Amygdala (tissue), 56 donors: ENCODE data around the gene WWP2.
A peak's percentile ranks its signal among the peaks of the same experiment; 100 is the strongest.

Experiments used
- DNase-seq, 56 donors: peaks; one replicate each; lab custom pipeline; 2025; lab: John Stamatoyannopoulos, UW

The WWP2 gene

DNA sequence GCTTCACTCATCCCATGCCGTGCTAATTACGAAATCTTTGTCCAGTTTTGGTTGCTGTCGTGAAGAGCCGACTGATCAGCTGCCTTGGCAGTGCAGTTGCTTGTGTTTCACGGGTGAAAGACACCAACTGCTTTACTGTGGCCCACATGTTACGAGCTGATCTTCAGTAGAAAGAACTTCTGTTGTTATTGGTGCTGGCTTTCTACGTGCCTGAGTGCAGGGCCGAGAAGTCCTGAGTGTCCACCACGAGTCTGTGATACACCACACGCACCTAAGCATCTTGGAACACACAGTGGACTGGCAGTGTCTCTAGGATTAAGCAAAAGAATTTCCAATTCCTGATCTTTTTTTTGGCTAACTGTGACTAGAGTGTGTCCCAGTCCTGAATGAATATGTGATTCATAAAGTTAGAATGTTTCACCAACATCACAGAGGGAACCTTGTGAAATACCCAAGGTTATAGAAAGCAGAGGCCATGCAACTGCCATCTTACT is 118.6 kb downstream of the WWP2 start:
- peak in 13 of 56 donors; percentile 4 to 51 (median 21) for DNase-seq

DNA sequence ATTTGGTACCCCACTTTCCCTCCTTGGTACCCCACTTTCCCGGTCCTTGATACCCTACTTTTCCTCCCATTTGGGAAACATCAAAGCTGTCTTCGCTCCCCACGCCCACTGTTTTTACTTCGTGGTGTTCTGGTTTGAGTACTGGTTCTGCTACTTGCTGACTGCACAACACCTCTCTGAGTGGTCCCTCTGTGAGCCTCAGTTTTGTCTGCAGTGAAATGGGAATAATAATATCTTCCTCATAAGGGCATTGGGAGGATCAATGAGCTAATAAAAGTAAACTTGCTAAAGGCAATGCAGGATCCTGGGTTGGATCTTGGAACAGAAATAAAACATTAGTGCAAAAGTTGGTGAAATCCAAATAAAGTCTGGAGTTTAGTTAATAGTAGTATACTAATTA is 119.0 kb downstream of the WWP2 start:
- no peak for DNase-seq

DNA sequence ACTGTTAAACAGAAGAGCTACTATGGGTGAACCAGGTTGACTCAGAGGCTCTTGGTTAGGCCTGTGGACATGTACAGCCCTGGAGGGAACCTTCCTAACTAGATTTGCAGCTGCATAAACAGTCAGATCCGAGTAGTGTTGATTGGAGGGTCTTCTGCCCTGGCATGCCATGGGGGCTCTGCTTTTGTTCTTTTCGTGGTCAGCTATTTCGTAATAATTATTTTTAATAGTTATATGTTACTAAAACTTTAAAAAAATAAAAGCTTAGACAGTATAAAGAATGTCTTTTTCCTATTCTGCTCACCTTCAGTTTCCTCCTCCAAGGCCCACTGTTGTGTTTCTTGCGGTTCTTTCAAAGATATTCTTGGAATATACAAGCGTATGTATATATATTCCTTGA is 121.6 kb downstream of the WWP2 start:
- DNase-seq = no peak

DNA sequence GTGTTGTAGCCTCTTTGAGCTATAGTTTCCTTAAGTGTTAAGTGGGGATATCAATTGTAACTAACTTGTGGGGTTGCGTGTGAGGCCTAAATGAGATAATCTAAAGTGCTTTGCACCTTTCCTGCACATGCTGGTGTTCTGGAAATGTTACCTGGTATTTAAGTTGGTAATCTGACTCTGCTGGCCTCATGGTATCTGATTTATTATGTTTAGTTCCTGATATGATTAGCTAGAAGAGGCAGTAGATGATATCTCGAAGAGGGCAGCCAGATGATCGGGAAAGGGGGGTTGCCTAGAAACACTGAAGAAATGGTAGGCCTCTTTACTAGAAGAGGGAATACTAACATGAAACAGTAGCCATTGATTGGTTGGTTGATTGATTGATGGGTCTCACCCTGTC is 123.6 kb downstream of the WWP2 start:
- DNase-seq = no peak

DNA sequence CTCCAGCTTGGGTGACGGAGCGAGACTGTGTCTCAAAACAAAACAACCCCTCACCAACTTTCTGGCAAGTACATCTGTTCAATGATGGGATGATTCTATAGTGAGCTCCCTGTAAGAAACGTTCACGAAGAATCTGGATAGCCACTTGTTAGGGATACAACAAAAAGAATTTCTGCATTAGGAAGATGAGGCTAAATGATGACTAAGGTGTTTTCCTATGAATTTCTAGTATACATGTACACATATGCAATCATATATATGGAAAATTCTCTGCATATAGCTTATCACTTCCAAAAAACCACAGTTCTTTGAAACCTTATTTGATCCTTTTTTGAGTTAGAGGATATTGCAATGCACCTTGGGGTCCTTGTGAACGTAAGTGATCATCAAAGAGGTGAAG is 124.6 kb downstream of the WWP2 start:
- no peak for DNase-seq

DNA sequence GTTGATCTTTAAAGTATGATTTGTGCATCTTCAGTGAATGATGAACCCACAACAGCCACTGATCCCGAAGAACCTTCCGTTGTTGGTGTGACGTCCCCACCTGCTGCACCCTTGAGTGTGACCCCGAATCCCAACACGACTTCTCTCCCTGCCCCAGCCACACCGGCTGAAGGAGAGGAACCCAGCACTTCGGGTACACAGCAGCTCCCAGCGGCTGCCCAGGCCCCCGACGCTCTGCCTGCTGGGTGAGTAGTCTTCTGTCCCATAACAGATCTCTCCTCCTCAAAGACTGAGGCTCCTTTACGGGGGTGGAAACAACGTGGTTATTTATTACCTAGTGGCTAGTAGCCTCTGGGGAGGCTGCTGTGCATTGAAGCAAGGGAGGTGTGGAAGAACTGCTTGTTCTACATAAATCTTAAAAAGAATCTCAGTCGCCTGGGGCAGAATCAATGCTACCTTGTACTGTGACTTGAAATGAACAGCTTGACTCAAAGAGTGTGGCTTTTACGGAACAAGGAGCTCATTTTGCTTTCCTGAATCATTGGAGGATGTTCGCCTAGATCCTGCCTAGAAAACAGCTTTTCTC is 126.0 kb downstream of the WWP2 start:
- DNase-seq = peak in 11 of 56 donors; percentile 4 to 39 (median 9)

DNA sequence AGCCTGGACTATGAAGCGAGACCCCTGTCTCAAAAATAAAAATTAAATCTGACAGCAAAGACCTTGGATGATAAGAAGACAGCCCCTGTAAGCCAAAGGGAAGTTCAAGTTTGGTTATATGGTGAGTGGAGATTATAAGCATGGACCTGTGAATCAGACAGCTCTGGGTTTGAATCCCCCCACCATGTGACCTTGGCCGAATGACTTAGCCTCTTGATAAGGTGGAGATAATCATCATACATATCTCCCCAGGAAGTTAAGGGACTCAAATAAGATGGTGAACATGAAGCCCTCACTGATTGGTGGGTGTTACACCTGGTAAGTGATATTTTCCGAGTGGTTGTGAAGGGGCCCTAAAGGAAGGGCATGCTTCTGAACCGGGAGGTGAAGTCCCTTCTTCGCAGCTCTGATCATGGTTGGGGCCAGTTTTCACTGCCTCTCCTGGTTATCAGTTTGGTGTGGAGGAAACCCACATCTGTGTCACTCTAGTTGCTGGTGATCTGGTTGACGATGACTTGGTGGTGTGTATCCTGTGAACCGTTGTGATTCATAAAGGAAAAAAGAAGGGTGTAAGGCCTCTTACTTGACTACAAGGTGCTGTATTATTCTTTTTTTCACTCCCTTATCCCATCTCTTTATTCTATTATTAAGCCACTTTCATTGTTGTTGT is 127.3 kb downstream of the WWP2 start:
- no peak for DNase-seq

DNA sequence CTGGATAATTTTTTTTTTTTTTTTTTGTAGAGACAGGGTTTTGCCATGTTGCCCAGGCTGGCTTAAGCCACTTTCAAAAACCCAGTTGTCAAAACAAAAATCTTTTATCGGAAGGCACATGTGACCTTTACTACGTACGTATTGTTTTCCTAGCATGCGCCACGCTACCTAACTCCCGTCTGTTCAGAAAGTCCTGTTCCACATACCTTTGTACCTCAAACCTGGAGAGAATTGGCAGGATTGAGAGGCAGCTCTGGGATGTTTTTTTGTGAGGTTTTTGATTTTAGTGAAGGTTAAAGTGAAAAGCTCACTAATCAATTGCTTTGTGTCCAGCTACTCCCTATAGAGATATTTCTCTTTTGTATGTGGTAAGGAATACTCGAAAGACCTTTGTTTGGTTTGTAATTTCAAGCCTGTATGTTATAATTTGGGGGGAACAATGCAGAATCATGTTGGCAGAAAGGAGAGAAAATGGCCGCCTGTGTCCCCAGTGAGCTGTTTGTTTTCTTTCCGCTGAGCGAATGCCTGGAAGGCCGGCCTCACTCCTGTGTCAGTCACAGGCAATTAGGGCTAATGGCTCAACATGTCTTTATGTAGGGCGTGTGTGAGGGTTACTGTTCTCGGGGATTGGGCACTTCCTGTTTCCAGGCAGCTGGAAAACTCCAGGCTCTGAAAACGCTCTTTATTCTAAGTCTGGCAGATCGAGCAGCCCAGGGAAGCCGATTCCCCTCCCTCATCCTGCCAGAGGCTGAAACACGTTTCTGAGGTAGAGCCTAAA is 128.2 kb downstream of the WWP2 start:
- peak in 54 of 56 donors; percentile 38 to 96 (median 84) for DNase-seq

DNA sequence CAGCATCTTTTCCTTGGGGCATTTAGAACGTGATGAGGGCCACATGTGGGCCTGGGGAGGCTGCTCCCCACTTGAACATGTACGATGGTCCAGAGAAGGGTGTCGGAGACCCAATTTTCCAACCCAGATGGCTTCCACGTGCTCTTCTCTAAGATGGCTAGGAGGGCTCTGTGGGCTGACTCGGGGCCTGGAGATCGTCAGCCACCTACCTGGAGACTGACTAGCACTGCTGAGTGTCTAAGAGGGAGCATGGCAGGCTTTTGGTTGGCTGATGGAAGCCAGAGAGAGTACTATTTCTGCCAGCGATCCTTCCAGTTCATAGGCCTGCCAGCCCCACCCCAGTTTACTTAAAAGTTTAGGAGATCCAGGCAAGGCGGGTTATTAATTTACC is 128.8 kb downstream of the WWP2 start:
- DNase-seq = peak in 1 of 56 donors; percentile 44

DNA sequence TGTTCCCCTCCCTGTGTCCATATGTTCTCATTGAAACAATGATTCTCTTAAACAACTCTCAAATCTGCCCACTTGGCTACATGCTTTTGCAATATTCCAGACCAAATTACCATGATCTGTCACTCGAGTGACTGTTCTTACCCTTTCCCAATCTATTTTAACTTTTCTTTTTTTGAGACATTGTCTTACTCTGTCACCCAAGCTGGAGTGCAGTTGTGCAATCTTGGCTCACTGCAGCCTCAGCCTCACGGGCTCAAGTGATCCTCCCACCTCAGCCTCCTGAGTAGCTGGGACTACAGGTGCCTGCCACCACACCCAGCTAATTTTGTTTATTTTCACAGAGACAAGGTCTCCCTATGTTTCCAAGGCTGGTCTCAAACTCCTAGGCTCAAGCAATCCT is 130.2 kb downstream of the WWP2 start:
- no peak for DNase-seq

DNA sequence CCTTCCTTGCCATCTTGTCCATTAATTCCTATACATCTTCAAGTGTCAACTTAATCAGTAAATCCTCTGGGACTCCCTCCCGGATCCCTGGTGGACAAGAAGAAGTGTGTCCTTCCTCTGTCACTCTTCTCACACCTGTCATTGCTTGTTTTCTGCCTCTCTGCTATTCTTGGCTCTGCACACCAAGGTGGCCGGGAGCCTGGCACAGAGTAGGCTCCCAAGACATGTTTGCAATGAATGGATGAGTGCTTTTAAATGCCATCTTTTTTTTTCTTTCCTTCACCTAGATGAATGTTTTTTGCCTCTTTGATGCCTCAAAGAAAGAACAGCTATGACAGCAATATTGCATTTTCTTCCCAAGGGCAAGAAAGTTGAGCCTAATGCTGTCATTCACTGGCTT is 131.0 kb downstream of the WWP2 start:
- no peak for DNase-seq

DNA sequence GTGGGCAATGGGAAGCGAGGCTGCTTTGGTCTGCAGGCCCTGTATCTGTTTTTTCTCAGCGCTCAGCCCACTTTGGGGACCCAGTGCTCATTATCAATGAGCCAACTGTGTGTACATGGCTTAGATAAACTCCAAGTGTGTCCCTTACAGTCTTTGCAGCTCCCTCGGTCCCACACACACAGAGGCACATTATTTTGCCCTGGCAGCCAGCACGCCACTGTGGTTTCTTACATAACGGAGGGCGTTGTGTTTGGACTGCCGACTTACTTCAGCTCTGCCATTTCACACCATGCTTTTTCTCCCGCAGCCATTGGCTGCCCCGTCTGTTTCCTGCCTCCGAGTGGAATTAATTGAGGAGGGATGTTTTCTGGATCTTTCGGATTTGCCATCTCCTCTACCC is 132.5 kb downstream of the WWP2 start:
- DNase-seq = peak in 54 of 56 donors; percentile 14 to 90 (median 71)

DNA sequence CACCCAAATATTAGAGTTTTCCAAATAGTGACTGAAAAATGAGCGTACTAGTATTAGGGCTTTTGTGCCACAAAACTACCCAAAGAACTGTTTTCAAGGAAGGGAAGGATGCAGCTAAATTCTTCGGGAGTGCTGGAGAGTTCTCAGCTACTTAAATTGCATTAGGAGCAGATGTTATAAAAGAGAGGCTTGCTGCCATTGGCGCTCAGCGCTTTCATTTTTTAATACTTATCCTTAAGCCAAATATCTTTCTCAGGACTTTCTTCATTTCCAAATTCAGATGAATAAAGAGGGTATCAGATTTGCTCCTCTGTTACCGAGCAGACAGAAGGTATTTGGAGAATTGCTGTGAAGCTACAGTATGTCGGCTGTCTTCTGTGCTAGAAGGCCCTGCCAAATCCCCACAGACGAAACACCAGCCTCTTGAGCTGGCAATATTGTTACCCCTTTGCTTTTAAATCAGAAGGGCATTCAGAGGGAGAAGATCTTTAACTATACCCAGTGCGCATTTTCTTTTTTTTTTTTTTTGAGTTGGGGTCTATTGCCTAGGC is 141.8 kb downstream of the WWP2 start:
- no peak for DNase-seq

DNA sequence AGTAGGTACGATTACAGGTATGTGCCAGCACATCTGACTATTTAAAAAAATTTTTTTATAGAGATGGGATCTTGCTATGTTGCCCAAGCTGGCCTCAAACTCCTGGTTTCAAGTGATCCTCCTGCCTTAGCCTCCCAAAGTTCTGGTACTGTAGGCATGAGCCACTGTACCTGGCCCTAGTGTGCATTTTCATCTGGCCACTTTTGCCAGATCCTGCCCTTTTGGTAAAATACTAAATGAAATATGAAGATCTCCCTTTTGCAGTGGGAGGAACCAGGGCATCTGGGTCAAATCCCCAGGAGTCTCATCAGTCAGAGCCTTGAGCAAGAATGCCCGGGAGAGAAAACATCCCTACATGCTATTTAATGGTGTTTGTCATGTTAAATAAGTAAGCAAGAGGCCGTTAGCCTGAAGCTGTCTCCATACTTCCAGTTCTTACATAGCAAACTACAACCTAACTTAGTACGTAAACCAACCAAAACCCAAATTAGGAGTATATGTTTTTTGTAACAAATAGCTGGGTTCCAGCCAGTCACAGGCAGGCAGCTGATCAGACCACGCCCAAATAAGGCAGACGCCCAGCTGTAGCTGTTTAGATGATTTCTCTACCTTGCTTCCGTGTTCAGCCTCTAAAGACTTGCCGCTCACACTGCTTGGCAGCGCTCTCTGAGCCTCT is 142.5 kb downstream of the WWP2 start:
- DNase-seq = no peak

DNA sequence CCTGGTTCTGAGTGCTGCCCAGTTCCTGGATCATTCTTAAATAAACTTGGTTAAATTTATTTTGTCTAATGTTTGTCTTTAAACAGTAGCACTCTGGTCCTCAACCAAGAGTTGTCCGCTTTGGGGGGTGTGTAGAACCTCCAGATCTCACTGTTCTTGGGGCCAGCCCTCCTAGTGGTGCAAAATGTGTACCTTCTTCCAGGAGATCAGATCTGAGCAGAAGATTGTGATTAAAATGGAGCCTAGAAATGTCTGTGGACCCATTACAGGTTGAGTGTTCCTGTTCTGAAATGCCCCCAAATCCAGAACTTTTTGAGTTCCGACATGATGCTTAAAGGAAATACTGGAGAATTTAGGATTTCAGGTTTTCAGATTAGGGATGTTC is 143.0 kb downstream of the WWP2 start:
- no peak for DNase-seq

DNA sequence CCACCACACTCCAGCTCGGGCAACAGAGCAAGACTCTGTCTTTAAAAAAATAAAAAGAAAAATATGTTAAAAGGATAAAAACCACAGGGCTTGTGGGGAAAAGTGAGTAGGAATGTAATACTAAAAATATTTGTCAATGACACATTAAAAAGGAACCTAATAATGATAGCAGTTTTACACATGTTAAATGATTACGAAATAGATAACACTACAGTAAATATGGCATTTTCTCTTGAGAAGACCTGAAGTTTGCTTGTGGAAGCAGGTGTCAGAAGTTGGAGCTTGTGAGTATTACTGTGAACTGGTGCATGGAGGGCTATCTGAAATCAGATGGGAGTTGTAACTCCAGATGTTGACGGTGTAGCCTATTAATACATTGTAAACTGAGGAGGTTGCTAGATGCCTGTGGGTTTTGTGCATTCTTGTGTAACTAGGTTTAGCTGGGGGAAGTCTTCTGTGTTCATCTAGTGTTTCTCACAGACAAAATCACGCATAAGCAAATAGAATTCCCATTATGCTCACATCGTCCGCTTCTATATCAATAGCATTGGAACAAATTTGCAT is 144.8 kb downstream of the WWP2 start:
- DNase-seq = no peak

DNA sequence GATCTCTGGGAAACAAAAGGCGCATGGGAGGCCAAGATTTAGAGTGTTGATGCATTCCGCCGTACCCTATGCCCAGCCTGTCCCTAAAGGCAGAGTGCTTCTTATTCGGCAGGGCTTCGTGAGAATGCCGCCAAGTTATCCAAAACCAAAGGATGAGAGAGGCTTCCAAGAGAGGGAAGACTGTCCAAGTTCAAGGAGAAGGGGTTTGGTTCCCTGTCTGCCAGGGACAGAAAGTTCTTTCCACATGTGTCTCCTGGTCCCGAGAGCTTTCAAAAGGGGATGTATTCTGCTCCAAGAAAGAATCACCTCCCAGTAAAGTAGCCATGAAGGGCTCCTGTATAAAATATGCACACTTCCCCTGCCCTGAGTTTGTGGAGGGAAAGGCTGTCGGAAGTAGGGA is 146.9 kb downstream of the WWP2 start:
- no peak for DNase-seq

DNA sequence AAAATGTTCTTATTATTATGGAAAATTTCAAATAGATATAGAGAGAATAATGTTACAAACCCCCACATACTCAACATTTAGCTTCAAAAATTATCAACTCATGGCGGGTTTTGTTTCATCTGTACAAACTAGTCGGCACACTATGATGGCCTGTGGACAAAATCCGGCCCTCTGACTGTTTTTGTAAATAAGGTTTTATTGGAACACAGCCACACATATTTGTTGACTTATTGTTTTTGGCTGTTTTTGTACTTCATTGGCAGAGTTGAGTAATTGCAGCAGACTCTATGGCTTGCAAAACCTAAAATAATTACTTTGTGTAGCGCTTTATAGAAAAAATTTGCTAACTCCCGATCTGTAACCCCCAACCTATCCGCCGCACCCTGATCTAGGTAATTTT is 147.6 kb downstream of the WWP2 start:
- no peak for DNase-seq

DNA sequence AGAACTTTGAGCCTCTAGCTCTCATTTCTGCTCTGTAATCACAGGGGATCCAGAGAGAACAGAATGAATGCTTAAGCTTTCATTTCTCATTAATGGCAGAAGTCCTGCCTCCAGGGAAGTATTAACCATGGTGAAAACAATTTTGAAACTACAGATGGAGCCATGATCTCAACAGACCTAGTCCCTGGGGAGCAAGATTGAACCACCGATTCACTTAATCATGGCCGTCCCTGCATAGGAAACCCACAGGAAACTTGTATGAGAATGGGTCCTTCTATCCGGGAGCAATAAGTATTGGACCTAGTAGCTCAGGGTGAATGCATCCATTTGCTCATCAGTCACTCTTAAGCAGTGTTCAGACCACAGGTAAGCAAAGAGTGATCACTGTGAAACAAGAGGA is 148.8 kb downstream of the WWP2 start:
- no peak for DNase-seq

DNA sequence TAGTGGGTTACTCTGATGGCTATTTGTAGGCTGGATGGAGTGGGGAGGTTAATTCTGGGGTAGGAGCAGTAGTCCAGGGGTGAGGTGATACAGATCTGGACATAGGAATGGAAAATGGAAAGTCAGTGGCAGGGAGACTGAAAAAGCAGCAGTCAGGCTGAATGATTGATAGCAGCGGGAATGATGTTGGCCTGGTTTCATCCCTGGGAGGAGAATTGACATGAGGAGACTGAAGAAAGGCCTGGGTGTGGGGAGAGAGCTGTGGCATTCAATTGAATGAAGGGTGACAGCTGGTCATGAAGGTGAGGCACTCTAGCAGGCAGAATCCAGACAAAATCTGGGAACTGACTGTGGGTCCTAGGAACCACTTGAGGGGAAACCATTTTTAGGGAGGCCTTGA is 154.3 kb downstream of the WWP2 start:
- DNase-seq = no peak

DNA sequence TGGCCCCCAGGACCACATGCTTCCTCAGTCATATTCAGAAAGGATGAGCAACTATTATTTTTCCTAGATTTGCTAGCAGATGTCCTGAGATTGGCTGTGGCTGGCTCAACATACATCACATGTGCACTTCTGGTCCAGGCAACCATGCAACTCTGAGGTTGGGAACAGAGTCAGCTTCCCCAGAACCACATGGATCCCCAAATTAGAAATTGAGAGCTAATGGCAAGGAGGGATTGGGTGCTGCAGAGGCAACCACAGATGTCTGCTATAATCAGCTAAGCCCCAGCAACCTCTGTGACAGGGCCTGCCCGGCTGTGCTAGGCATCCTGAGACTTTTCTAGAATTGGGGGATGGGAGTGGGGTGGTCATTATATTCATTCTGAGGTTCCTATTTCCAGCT is 155.2 kb downstream of the WWP2 start:
- no peak for DNase-seq
